LNCaP clone FGC (cell line): ENCODE data around the gene VPS54.
A peak's percentile ranks its signal among the peaks of the same experiment; 100 is the strongest.

Source experiments
- DNase-seq: peaks from one replicate; pipeline ENCODE4 v3.0.0-alpha.2; 2011; ENCODE audit warnings: low read depth
- H3K4me3 ChIP-seq: 2 replicates; pipeline ENCODE4 v1.5.1; 2011; ENCODE audit warnings: mild to moderate bottlenecking, low read depth, low read length, control low read depth
- TF ChIP-seq, protein P1 (sequence below): IDR thresholded peaks from 2 replicates; pipeline ENCODE4 v1.5.1; 2012; ENCODE audit warnings: mild to moderate bottlenecking; ENCODE audit not compliant: control insufficient read depth, insufficient read depth; ENCODE audit errors: extremely low read depth

VPS54 gene

DNA sequence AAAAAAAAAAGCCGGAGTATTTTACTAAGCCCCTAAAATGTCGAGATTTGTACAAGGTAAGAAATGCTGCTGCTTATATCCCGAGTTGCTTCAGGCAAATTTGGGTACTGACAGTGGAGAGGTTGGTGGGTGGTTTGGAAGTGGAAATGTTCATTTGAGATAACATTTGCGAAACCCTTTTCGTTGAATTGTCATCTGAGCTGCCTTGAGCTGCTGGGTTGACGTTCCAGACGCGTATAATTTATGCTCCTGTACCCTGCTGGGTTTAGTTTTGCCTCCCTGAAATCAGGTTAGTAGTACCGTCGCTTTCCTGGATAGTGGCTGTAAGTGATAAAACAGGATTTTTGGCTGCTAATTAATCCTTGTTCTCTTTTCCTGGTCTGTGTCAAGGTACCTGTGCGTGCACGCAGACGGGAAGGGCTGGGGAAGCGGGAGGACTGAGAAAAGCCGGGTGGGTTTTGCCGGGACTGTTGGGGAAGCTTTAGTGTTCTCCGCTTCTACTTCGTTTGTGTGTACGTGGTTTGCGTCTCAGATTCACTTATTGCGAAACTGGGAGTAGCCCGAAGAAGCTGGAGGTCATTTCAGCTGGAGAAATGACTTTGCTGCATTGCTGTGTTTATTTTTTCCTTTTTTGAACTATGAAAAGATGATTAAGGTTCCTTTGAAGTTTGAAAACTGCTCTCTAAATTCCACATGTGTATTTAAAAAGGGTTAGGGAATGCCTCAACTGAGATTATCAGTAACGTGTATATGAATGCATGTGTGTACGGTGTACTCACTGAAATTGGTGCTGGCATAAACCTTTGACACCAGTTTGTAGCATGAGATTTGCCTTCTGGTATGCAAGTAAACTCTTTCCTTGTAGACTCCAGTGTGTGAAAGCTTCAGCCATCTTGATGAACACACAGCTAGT is 176.8 kb downstream of the VPS54 start:
- TF ChIP-seq, protein P1, sequence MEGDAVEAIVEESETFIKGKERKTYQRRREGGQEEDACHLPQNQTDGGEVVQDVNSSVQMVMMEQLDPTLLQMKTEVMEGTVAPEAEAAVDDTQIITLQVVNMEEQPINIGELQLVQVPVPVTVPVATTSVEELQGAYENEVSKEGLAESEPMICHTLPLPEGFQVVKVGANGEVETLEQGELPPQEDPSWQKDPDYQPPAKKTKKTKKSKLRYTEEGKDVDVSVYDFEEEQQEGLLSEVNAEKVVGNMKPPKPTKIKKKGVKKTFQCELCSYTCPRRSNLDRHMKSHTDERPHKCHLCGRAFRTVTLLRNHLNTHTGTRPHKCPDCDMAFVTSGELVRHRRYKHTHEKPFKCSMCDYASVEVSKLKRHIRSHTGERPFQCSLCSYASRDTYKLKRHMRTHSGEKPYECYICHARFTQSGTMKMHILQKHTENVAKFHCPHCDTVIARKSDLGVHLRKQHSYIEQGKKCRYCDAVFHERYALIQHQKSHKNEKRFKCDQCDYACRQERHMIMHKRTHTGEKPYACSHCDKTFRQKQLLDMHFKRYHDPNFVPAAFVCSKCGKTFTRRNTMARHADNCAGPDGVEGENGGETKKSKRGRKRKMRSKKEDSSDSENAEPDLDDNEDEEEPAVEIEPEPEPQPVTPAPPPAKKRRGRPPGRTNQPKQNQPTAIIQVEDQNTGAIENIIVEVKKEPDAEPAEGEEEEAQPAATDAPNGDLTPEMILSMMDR = no peak
- peak overlapping the region; percentile 70 for H3K4me3 ChIP-seq
- DNase-seq = no peak
